Immature natural killer cell (primary cell): ENCODE results near the gene CSNK1G3. TPM values are rescaled to one million over a fixed set of nuclear protein-coding genes. Genes with fewer than 3 reads are reported as not detected.
A peak's percentile ranks its signal among the peaks of the same experiment; 100 is the strongest.
"Not testable (repeated sequence)": the region's sequence is repeated elsewhere in the genome, so short reads cannot be mapped to it uniquely, and the experiment has no call there.

Experiments
- DNase-seq, 3 donors: peaks; one replicate each; pipeline ENCODE4 v3.0.0; 2022; ENCODE audit warnings: mixed read lengths in 1 of 3
- H3K27ac Mint-ChIP-seq, 6 donors: one replicate each; pipeline ENCODE4 v1.8.0; 2020; ENCODE audit warnings: mixed read lengths in 6 of 6, mild to moderate bottlenecking in 5 of 6, inconsistent platforms in 4 of 6, moderate library complexity in 3 of 6
- H3K27me3 Mint-ChIP-seq, 3 donors: one replicate each; pipeline ENCODE4 v1.8.0; 2020 to 2021; ENCODE audit warnings: low read depth in 3 of 3, mild to moderate bottlenecking in 3 of 3, mixed read lengths in 3 of 3, moderate library complexity in 3 of 3, inconsistent platforms in 1 of 3
- H3K36me3 Mint-ChIP-seq, 3 donors: one replicate each; pipeline ENCODE4 v1.8.0; 2020; ENCODE audit warnings: mixed read lengths in 3 of 3, inconsistent platforms in 2 of 3, mild to moderate bottlenecking in 2 of 3
- H3K4me1 Mint-ChIP-seq, 2 donors: one replicate each; pipeline ENCODE4 v1.8.0; 2020; ENCODE audit warnings: inconsistent platforms in 2 of 2, mild to moderate bottlenecking in 2 of 2, mixed read lengths in 2 of 2, moderate library complexity in 1 of 2
- H3K4me3 Mint-ChIP-seq, 5 donors: one replicate each; pipeline ENCODE4 v1.8.0; 2020; ENCODE audit warnings: mild to moderate bottlenecking in 5 of 5, mixed read lengths in 5 of 5, inconsistent platforms in 3 of 5, moderate library complexity in 3 of 5
- H3K9me3 Mint-ChIP-seq, 6 donors: one replicate each; pipeline ENCODE4 v1.8.0; 2020; ENCODE audit warnings: mild to moderate bottlenecking in 6 of 6, mixed read lengths in 6 of 6, inconsistent platforms in 4 of 6, moderate library complexity in 3 of 6
- polyA plus RNA-seq, 3 donors: library from polyadenylated mRNA; unstranded; fragments of 300-500 nt; fragmentation: Illumina TruSeq; gene quantifications; one replicate each; pipeline ENCODE4 v1.2.3, GENCODE V29; 2021

The CSNK1G3 gene
- 10 to 100 TPM; 28.7 to 44.9 (median 36.2) TPM for polyA plus RNA-seq

DNA sequence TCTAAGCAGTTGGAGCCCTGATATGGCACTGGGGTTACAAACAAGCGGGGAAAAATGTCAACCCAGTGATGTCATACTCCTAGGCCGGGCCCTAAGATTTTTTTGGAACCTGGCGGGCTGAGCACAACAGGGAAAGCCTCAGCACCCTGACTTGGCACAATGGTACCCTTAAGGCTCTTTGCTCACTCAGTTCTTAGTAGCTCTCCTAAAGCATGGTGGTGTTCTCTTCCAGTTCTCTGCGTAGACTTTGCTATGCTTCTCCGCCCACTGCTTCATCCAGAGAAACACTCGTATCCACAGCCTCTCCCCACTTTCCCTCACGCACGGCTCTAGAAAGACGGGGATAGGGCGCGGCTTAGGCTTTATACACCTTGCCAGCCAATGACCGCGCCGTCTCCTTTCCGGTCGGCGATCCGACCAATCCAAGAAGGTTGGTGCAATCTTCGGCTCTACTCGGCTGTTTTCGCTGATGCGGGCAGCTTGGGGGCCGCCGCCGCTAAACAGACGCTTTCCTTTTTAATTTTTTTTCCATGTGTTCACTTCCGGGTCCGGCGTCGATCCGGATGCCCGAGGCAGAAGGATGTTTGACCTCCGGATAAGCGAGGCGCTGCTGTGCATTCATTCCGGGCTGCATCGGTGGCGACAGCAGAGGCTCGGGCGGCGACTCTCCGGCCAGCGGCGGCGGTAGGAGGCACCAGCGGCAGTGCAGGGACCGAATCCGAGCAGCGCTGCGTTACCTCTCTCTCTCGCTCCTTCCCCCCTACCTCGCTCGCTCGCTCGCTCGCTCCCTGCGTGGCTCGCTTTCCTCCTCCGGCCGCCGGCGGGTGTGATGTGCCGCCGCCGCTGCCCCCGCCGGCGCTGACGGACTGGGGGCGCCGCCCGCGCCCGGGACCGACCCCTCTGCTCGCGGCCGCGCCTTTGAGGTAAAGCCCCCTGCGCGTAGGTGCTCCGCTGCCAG, at the start of gene CSNK1G3:
Gene CSNK1G3, plus strand, starts transcription at position 530 of the 958 bp plus-strand sequence. CDS start 33,487 bp downstream, outside the sequence.
- peak; percentile 93 to 95 (median 94) for DNase-seq
- Mint-ChIP-seq H3K27me3 (peaks cover 8 to 17% (median 8%) of the 10 kb centered on the region in 3 donors), H3K27ac (peak within 1 kb of the TSS; percentile 95 to 98 (median 96)), H3K36me3 (no peaks in the 10 kb centered on the region), H3K4me1 (peaks cover 51 to 57% of the 10 kb centered on the region in 2 donors), H3K9me3 (no peaks in the 10 kb centered on the region), H3K4me3 (peak within 1 kb of the TSS; percentile 95 to 99 (median 99))

DNA sequence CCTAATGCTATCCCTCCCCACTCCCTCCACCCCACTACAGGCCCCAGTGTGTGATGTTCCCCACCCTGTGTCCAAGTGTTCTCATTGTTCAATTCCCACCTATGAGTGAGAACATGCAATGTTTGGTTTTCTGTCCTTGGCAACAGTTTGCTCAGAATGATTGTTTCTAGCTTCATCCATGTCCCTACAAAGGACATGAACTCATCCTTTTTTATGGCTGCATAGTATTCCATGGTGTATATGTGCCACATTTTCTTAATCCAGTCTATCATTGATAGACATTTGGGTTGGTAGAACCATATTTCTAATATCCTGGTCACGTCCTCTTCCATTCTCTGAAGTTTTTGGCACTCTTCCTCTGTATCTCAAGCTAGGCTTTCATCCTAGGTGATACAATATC, 45.1 kb upstream of the CSNK1G3 start:
- H3K27me3 Mint-ChIP-seq, H3K4me3 Mint-ChIP-seq, H3K27ac Mint-ChIP-seq, H3K36me3 Mint-ChIP-seq, DNase-seq, H3K9me3 Mint-ChIP-seq, H3K4me1 Mint-ChIP-seq: not testable (repeated sequence)

- H3K27me3 Mint-ChIP-seq: peaks cover 7 to 11% (median 9%) of the 10 kb centered on the region in 3 donors
- DNase-seq: no peak
- peaks cover 0 to 5% (median 1%) of the 10 kb centered on the region in 6 donors for H3K9me3 Mint-ChIP-seq
- no peak overlapping the region for H3K27ac Mint-ChIP-seq
- peaks cover 0 to 7% (median 0%) of the 10 kb centered on the region in 3 donors for H3K36me3 Mint-ChIP-seq
- H3K4me3 Mint-ChIP-seq: no peak overlapping the region
- H3K4me1 Mint-ChIP-seq: no peaks in the 10 kb centered on the region
These were observed 40.6 kb upstream of the CSNK1G3 start for GRCh38 chr5:123471385-123471784.

DNA sequence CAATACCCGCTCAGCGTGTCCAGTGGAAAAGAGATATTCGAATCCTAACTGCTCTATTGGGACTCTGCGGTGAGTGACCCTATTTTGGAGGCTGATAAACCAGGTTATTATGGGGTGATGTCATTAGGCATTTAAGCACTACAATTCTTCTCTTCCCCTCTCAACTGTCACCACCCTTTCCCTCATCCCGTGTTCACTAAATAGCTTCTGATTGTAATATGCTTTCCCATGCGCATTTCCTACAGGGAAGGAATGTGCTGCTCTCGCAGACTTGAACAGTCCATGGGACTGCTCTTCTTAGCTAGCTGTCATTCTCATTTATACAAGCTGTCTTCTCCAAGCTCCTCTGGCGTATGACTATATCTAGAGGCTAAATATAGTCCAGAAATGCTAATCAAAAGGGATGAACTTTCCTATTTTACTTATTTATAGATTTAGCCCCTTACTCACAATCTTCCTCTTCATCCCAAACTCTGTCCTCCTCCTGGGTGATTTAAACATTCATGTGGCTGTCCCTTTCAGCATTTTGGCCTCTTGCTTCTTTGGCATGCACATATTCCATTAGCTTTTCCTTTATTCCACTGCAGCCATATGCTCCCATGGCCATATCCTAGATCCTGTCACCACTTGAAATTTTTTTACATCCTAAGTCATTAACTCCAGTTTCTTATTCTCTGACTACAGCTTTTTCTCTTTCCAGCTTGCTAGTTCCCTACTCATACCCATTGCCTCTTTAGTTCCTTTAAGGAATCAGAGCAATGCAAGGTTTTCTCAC, 39.6 kb upstream of the CSNK1G3 start:
- Mint-ChIP-seq H3K4me1 (no peaks in the 10 kb centered on the region), H3K27ac (no peak overlapping the region), H3K9me3 (peaks cover 0 to 2% (median under 1%) of the 10 kb centered on the region in 6 donors), H3K27me3 (peaks cover 4 to 11% (median 7%) of the 10 kb centered on the region in 3 donors), H3K36me3 (peaks cover 0 to 3% (median 0%) of the 10 kb centered on the region in 3 donors), H3K4me3 (no peak overlapping the region)
- DNase-seq: no peak

DNA sequence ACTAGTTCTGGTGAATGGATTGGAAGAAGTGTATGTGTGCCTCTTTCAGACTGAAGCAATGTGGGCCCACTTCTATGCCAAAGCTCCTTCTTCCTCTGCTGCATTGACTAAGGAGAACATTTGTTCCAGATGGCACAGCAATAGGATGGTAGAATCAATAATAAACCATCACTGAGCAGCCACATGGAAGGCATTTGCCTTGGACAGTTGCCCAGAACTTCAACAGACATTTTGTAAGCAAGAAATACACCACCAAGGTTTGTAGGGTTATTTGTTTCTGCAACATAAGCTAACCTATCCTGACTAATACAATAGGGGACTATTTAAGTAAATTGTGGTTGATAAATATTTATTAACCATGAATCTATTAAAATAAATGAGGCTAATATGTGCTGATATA, 37.7 kb upstream of the CSNK1G3 start:
- Mint-ChIP-seq H3K4me1 (no peaks in the 10 kb centered on the region), H3K27me3 (peaks cover 2 to 10% (median 7%) of the 10 kb centered on the region in 3 donors), H3K27ac (no peak overlapping the region), H3K36me3 (no peaks in the 10 kb centered on the region), H3K4me3 (no peak overlapping the region), H3K9me3 (peaks cover 0 to 2% (median 0%) of the 10 kb centered on the region in 6 donors)
- DNase-seq: no peak

DNA sequence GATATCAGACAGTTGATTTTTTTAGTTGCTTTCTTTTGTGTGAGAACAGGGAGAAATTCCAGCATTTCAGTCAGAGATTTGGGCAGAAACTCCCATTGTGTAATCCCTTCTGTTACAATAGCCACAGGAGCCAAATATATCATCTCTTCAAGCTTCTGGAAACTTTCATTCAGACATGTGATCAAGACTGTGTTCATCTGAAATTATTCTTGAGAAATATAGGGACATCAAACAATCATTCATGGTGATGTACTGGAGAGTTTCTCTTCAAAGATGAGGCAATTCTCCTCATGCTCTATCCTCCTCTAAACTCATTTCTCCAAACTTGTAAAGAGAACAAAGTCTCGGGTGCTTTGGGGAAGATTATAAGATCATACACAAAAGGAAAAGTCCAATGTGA, 35.2 kb upstream of the CSNK1G3 start:
- Mint-ChIP-seq H3K4me1 (no peaks in the 10 kb centered on the region), H3K27me3 (peaks cover 2 to 13% (median 7%) of the 10 kb centered on the region in 3 donors), H3K9me3 (no peaks in the 10 kb centered on the region), H3K27ac (no peak overlapping the region), H3K36me3 (no peaks in the 10 kb centered on the region), H3K4me3 (no peak overlapping the region)
- no peak for DNase-seq

- Mint-ChIP-seq H3K9me3 (no peaks in the 10 kb centered on the region), H3K4me1 (no peaks in the 10 kb centered on the region), H3K27me3 (peaks cover 2 to 10% (median 6%) of the 10 kb centered on the region in 3 donors), H3K4me3 (no peak overlapping the region), H3K27ac (no peak overlapping the region), H3K36me3 (no peaks in the 10 kb centered on the region)
- no peak for DNase-seq
These were observed 33.4 kb upstream of the CSNK1G3 start for GRCh38 chr5:123478546-123478945.

DNA sequence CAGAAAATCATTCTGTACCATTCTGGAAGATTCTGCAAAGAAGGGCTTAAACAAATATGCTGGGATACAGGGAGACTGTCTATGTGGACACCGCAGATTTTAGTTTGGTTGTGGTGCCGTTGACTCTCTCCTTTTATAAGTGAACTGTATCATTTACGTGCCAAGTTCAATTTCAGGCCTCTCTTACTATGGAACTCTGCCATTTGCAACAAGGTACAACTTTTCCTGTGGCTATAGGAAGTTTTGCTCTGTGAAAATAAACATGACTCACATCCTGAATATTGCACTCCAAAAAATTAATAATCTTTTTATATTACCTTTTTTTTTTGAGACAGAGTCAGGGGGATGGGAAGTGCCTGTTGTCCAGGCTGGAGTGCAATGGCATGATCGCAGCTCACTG, 29.7 kb upstream of the CSNK1G3 start:
- DNase-seq: no peak
- Mint-ChIP-seq H3K4me1 (no peaks in the 10 kb centered on the region), H3K9me3 (no peaks in the 10 kb centered on the region), H3K36me3 (no peaks in the 10 kb centered on the region), H3K27ac (no peak overlapping the region), H3K27me3 (peaks cover 0 to 15% (median 2%) of the 10 kb centered on the region in 3 donors), H3K4me3 (no peak overlapping the region)

- H3K36me3 Mint-ChIP-seq: no peaks in the 10 kb centered on the region
- H3K27me3 Mint-ChIP-seq: peaks cover 0 to 21% (median 2%) of the 10 kb centered on the region in 3 donors
- DNase-seq: no peak
- H3K9me3 Mint-ChIP-seq: peaks cover 0 to 1% (median 0%) of the 10 kb centered on the region in 6 donors
- H3K4me1 Mint-ChIP-seq: no peaks in the 10 kb centered on the region
- no peak overlapping the region for H3K27ac Mint-ChIP-seq
- no peak overlapping the region for H3K4me3 Mint-ChIP-seq
These were observed 28.4 kb upstream of the CSNK1G3 start for GRCh38 chr5:123483446-123484077.

- DNase-seq: no peak
- H3K27me3 Mint-ChIP-seq: peaks cover 0 to 16% (median 0%) of the 10 kb centered on the region in 3 donors
- no peak overlapping the region for H3K4me3 Mint-ChIP-seq
- peaks cover 0 to 1% (median 0%) of the 10 kb centered on the region in 6 donors for H3K9me3 Mint-ChIP-seq
- H3K36me3 Mint-ChIP-seq: no peaks in the 10 kb centered on the region
- no peaks in the 10 kb centered on the region for H3K4me1 Mint-ChIP-seq
- H3K27ac Mint-ChIP-seq: no peak overlapping the region
These were observed 26.7 kb upstream of the CSNK1G3 start for GRCh38 chr5:123485275-123485674.

- H3K4me1 Mint-ChIP-seq: no peaks in the 10 kb centered on the region
- H3K27me3 Mint-ChIP-seq: peaks cover 0 to 16% (median 0%) of the 10 kb centered on the region in 3 donors
- H3K9me3 Mint-ChIP-seq: peaks cover 0 to 1% (median 0%) of the 10 kb centered on the region in 6 donors
- no peaks in the 10 kb centered on the region for H3K36me3 Mint-ChIP-seq
- no peak overlapping the region for H3K27ac Mint-ChIP-seq
- no peak overlapping the region for H3K4me3 Mint-ChIP-seq
- no peak for DNase-seq
These were observed 24.9 kb upstream of the CSNK1G3 start for GRCh38 chr5:123486951-123487655.

DNA sequence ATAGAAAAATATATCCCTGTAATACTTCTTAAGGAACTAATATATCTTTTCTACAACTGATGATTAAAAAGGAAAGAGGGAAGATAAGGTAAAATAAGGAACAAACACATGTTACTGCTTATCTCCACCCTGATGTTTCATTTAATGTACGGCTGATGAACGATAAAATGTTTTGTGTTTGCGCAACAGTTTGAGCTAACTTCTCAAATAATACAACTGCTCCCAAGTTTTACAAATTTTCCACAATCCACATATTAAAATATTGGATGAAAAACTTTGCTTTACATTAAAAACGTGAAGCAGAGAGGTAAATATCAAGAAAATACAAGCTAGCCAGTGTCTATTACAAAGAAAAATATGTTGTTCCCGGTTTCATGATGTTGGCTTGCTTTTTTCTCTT, 21.0 kb upstream of the CSNK1G3 start:
- DNase-seq: no peak
- Mint-ChIP-seq H3K27ac (no peak overlapping the region), H3K36me3 (no peaks in the 10 kb centered on the region), H3K9me3 (peaks cover 0 to 1% (median 0%) of the 10 kb centered on the region in 6 donors), H3K4me3 (no peak overlapping the region), H3K27me3 (peaks cover 0 to 11% (median 2%) of the 10 kb centered on the region in 3 donors), H3K4me1 (no peaks in the 10 kb centered on the region)

- not testable (repeated sequence) for H3K4me1 Mint-ChIP-seq, H3K27ac Mint-ChIP-seq, H3K36me3 Mint-ChIP-seq, H3K4me3 Mint-ChIP-seq, H3K9me3 Mint-ChIP-seq, H3K27me3 Mint-ChIP-seq, DNase-seq
These were observed 16.8 kb upstream of the CSNK1G3 start for GRCh38 chr5:123495211-123495610.
